ENCODE results near the gene PTH2R.

GRCh38 chr2:208501206-208501605 lies 94.6 kb downstream of the PTH2R start:
- no peak for TF ChIP-seq ZNF384 (IDR thresholded peaks at IDR 0.05)
- TF ChIP-seq FOXM1 (IDR thresholded peaks at IDR 0.05; ENCODE audit: borderline replicate concordance) = no peak
- TF ChIP-seq FOXK2 (IDR thresholded peaks at IDR 0.05) = no peak
- TF ChIP-seq SUZ12 (IDR thresholded peaks at IDR 0.05) = no peak
- no peak for TF ChIP-seq FOXA1 (IDR thresholded peaks at IDR 0.05)
- no peak for TF ChIP-seq NFRKB (IDR thresholded peaks at IDR 0.05)
- no peak for TF ChIP-seq TARDBP (IDR thresholded peaks at IDR 0.05)
- no peak for TF ChIP-seq LEF1 (IDR thresholded peaks at IDR 0.05; ENCODE audit: borderline replicate concordance)
- TF ChIP-seq PKNOX1 (IDR thresholded peaks at IDR 0.05) = no peak
- no peak for TF ChIP-seq CTBP1 (IDR thresholded peaks at IDR 0.05; ENCODE audit: borderline replicate concordance)
- TF ChIP-seq ARNT (IDR thresholded peaks at IDR 0.05) = no peak
- TF ChIP-seq ELF4 (IDR thresholded peaks at IDR 0.05) = no peak
- TF ChIP-seq SP1 (IDR thresholded peaks at IDR 0.05) = no peak

Measured in HEK293T (cell line).